A549 (cell line): Measurements from ENCODE around the gene CABYR. TPM values are rescaled to one million over a fixed set of nuclear protein-coding genes. Genes with fewer than 3 reads are reported as not detected.

ENCODE experiments used
- ATAC-seq, 2 experiments: fragments of 200-7000 bp in 1 of 2; fragments of >200 bp in 1 of 2; cut with Nextera tagmentation in 1 of 2; cut with Tn5 transposase in 1 of 2; 3 replicates each; pipeline versions ENCODE4 v1.8.0 to v1.9.1; 2018 to 2020; ENCODE audit warnings: mild to moderate bottlenecking in 1 of 2, moderate library complexity in 1 of 2
- CTCF ChIA-PET: fragments of 300-600 bp; sonication (Branson Sonifier 250); formaldehyde crosslinking; extraction: SDS; loops from one replicate; lab custom pipeline; 2021; ENCODE audit warnings: antibody characterized with exemption, inconsistent platforms; lab: Yijun Ruan, JAX
- POLR2A ChIA-PET: fragments of 350-600 bp; formaldehyde crosslinking; extraction: SDS; loops from one replicate; lab custom pipeline; 2021; ENCODE audit warnings: antibody characterized with exemption, inconsistent platforms; lab: Yijun Ruan, JAX
- DNase-seq, 2 experiments: peaks; one replicate each; pipeline versions ENCODE4 v3.0.0 to v3.0.0-alpha.2; 2011 to 2016; ENCODE audit warnings: low read depth in 1 of 2, low spot score in 1 of 2
- FAIRE-seq: peaks from 2 replicates; lab custom pipeline; 2011; peaks lifted over from hg19 to GRCh38; lab: Jason Lieb, UNC
- H3K27ac ChIP-seq, 2 experiments: fragments of >200 bp; sonication (Bioruptor Twin); formaldehyde crosslinking; 3 replicates each; pipeline ENCODE4 v1.5.1; 2016 to 2017
- H3K4me1 ChIP-seq: fragments of >200 bp; sonication (Bioruptor Twin); formaldehyde crosslinking; 3 replicates; pipeline ENCODE4 v1.6.1; 2016
- H3K4me2 ChIP-seq: fragments of >200 bp; sonication (Bioruptor Twin); formaldehyde crosslinking; 3 replicates; pipeline ENCODE4 v1.6.1; 2016
- H3K4me3 ChIP-seq: fragments of >200 bp; sonication (Bioruptor Twin); formaldehyde crosslinking; 3 replicates; pipeline ENCODE4 v1.5.1; 2016
- H3K9me3 ChIP-seq: fragments of >200 bp; sonication (Bioruptor Twin); formaldehyde crosslinking; 3 replicates; pipeline ENCODE4 v1.6.1; 2016
- ATOH8 ChIP-seq: fragments of 250-450 bp; sonication (Bioruptor Pico); IDR thresholded peaks from 2 replicates; pipeline ENCODE4 v1.5.0; 2020; ENCODE audit warnings: low read depth, mild to moderate bottlenecking, moderate library complexity
- CBX8 ChIP-seq: fragments of 200-600 bp; sonication (generic); IDR thresholded peaks from 2 replicates; pipeline ENCODE4 v1.6.1; 2016
- CEBPB ChIP-seq, 2 experiments: fragments of >200 bp in 1 of 2; sonication (Bioruptor Twin) in 1 of 2; formaldehyde crosslinking in 1 of 2; IDR thresholded peaks; 2 replicates each; pipeline ENCODE4 v1.6.1; 2012 to 2016
- CHD2 ChIP-seq: fragments of 150-350 bp; IDR thresholded peaks from 2 replicates; pipeline ENCODE4 v1.6.1; 2014; ENCODE audit warnings: low read length; ENCODE audit not compliant: partially characterized antibody
- CHD4 ChIP-seq: fragments of 200-600 bp; sonication (generic); IDR thresholded peaks from 2 replicates; pipeline ENCODE4 v1.6.1; 2016; ENCODE audit warnings: antibody characterized with exemption, mild to moderate bottlenecking, borderline replicate concordance
- CTCF ChIP-seq: fragments of >200 bp; sonication (Bioruptor Twin); formaldehyde crosslinking; IDR thresholded peaks from 3 replicates; pipeline ENCODE4 v1.5.1; 2016
- E2F6 ChIP-seq: IDR thresholded peaks from 2 replicates; pipeline ENCODE4 v1.6.1; 2012; ENCODE audit warnings: low read depth, borderline replicate concordance
- EHMT2 ChIP-seq: fragments of 200-600 bp; sonication (generic); IDR thresholded peaks from 2 replicates; pipeline ENCODE4 v1.6.1; 2016; ENCODE audit warnings: antibody characterized with exemption, low read depth, mild to moderate bottlenecking, moderate library complexity
- ELK1 ChIP-seq: fragments of 150-350 bp; IDR thresholded peaks from 2 replicates; pipeline ENCODE4 v1.6.1; 2014; ENCODE audit warnings: low read depth, mild to moderate bottlenecking, low read length
- EP300 ChIP-seq, 2 experiments: fragments of >200 bp; sonication (Bioruptor Twin); formaldehyde crosslinking; IDR thresholded peaks; 2 replicates in 1 of 2; 3 replicates in 1 of 2; pipeline ENCODE4 v1.6.1; 2016 to 2017
- FOSB ChIP-seq: fragments of 250-450 bp; sonication (Bioruptor Pico); IDR thresholded peaks from 2 replicates; pipeline ENCODE4 v1.5.0; 2020; ENCODE audit warnings: mild to moderate bottlenecking, moderate library complexity
- FOSL2 ChIP-seq, 2 experiments: fragments of 450-650 bp in 1 of 2; fragments of >200 bp in 1 of 2; sonication (Bioruptor Twin) in 1 of 2; formaldehyde crosslinking; IDR thresholded peaks; 2 replicates each; pipeline versions ENCODE4 v1.5.0 to v1.6.1; 2016 to 2020; ENCODE audit warnings: mild to moderate bottlenecking in 1 of 2, moderate library complexity in 1 of 2
- FOXS1 ChIP-seq: fragments of 250-450 bp; sonication (Bioruptor Pico); IDR thresholded peaks from 2 replicates; pipeline ENCODE4 v1.5.0; 2020; ENCODE audit warnings: mild to moderate bottlenecking, moderate library complexity
- GATA3 ChIP-seq: IDR thresholded peaks from 2 replicates; pipeline ENCODE4 v1.6.1; 2012; ENCODE audit warnings: borderline replicate concordance
- HES2 ChIP-seq: fragments of >200 bp; sonication (Bioruptor Twin); formaldehyde crosslinking; IDR thresholded peaks from 2 replicates; pipeline ENCODE4 v1.6.1; 2016
- HOXB5 ChIP-seq: fragments of 250-450 bp; sonication (Bioruptor Pico); IDR thresholded peaks from 2 replicates; pipeline ENCODE4 v1.5.0; 2020; ENCODE audit warnings: mild to moderate bottlenecking, moderate library complexity
- JUN ChIP-seq, 2 experiments: fragments of >200 bp; sonication (Bioruptor Twin); formaldehyde crosslinking; IDR thresholded peaks; 2 replicates in 1 of 2; 3 replicates in 1 of 2; pipeline ENCODE4 v1.6.1; 2016 to 2017
- MAFK ChIP-seq: fragments of 450-650 bp; IDR thresholded peaks from 2 replicates; pipeline ENCODE4 v1.6.1; 2014; ENCODE audit not compliant: partially characterized antibody
- MYC ChIP-seq: IDR thresholded peaks from 2 replicates; pipeline ENCODE4 v1.6.1; 2012; ENCODE audit warnings: mild to moderate bottlenecking, inconsistent platforms, low read length, improper control_type of control experiment, borderline replicate concordance
- NR3C1 ChIP-seq: fragments of >200 bp; sonication (Bioruptor Twin); formaldehyde crosslinking; IDR thresholded peaks from 3 replicates; pipeline ENCODE4 v1.6.1; 2017
- PBX3 ChIP-seq: IDR thresholded peaks from 2 replicates; pipeline ENCODE4 v1.6.1; 2012
- PHF8 ChIP-seq: fragments of 200-600 bp; sonication (generic); IDR thresholded peaks from 2 replicates; pipeline ENCODE4 v1.6.1; 2016; ENCODE audit warnings: low read depth, mild to moderate bottlenecking, antibody characterized with exemption, moderate library complexity, borderline replicate concordance
- POLR2A ChIP-seq: IDR thresholded peaks from 2 replicates; pipeline ENCODE4 v1.6.1; 2012; ENCODE audit warnings: mild to moderate bottlenecking, low read length
- POLR2AphosphoS2 ChIP-seq: conservative IDR thresholded peaks from 2 replicates; pipeline ENCODE4 v1.6.1; 2012; ENCODE audit warnings: low read length, improper control_type of control experiment, inconsistent platforms
- RARB ChIP-seq: fragments of 250-450 bp; sonication (Bioruptor Pico); IDR thresholded peaks from 2 replicates; pipeline ENCODE4 v1.8.0; 2021; ENCODE audit warnings: mild to moderate bottlenecking, moderate library complexity
- TP53 ChIP-seq: fragments of 250-450 bp; sonication (Bioruptor Pico); IDR thresholded peaks from 2 replicates; pipeline ENCODE4 v1.5.0; 2021; ENCODE audit warnings: mild to moderate bottlenecking, moderate library complexity
- ZC3H11A ChIP-seq: fragments of 450-650 bp; IDR thresholded peaks from 2 replicates; pipeline ENCODE4 v1.6.1; 2014; ENCODE audit warnings: antibody characterized with exemption, mild to moderate bottlenecking
- ZSCAN20 ChIP-seq: fragments of 250-450 bp; sonication (Bioruptor Pico); IDR thresholded peaks from 2 replicates; pipeline ENCODE4 v1.8.0; 2022; ENCODE audit warnings: mild to moderate bottlenecking, moderate library complexity
- WGBS: methylation state at CpG from one replicate; pipeline ENCODE4 v1.1.6; 2017; ENCODE audit errors: missing lambda C conversion rate; 5-methylcytosine and 5-hydroxymethylcytosine counted together
- polyA plus RNA-seq, 4 experiments: library from polyadenylated mRNA; depleted of rRNA in 3 of 4; stranded (reverse); fragments of >200 nt; fragmentation: RNase III in 1 of 4; extraction: RNeasy Plus Mini Kit Qiagen cat#74134 plus additional on column Dnase treatment in 1 of 4; gene quantifications; 2 replicates in 3 of 4; 3 replicates in 1 of 4; pipeline ENCODE4 v1.2.3, GENCODE V29; 2011 to 2017

Gene CABYR
- polyA plus RNA-seq, 2 of the 4 experiments (the other 2 are of a cell fraction), result 14.8 to 22.1 TPM

GRCh38 chr18:24121625-24122024 lies 17.2 kb upstream of the CABYR start:
- WGBS, result 84% methylated on average over 2 of the region's 2 CpGs
- Histone ChIP-seq H3K27ac (no peak overlapping the region), H3K9me3 (no peaks in the 10 kb centered on the region), H3K4me3 (no peak overlapping the region), H3K4me1 (no peaks in the 10 kb centered on the region), H3K4me2 (no peak overlapping the region)
- POLR2A ChIA-PET, result interaction anchor here (1.3 kb wide), 1 partner anchor 17 kb away, joined by 5 read pairs; the partner anchor contains the start of gene CABYR
- no peak for DNase-seq
- TF ChIP-seq CHD4 (no peak), JUN (IDR thresholded peaks at IDR 0.05) (no peak), MAFK (no peak), MYC (no peak), FOSL2 (IDR thresholded peaks at IDR 0.05) (no peak), FOSL2 (CRISPR knock-in tag; IDR thresholded peaks at IDR 0.05) (no peak)
- no peak for FAIRE-seq
- CTCF ChIA-PET, result no interaction called here
- no peak for ATAC-seq

GRCh38 chr18:24126155-24126961 lies 12.5 kb upstream of the CABYR start:
- 75% methylated on average over 3 of the region's 3 CpGs for WGBS
- no peak for TF ChIP-seq CHD2
- TF ChIP-seq RARB (CRISPR knock-in tag), result no peak
- TF ChIP-seq POLR2AphosphoS2, result no peak
- no peak for TF ChIP-seq MYC
- no peak for TF ChIP-seq HES2
- TF ChIP-seq TP53 (CRISPR knock-in tag), result no peak
- no peak for TF ChIP-seq MAFK
- TF ChIP-seq HOXB5, result no peak
- no peak for TF ChIP-seq FOSB
- TF ChIP-seq NR3C1, result no peak
- Histone ChIP-seq H3K9me3 (no peaks in the 10 kb centered on the region), H3K4me1 (no peaks in the 10 kb centered on the region), H3K27ac (no peak overlapping the region), H3K4me3 (no peak overlapping the region), H3K4me2 (no peak overlapping the region)
- FAIRE-seq (no peak), ATAC-seq (no peak), DNase-seq (no peak)
- CTCF ChIA-PET, result interaction anchor here (1.1 kb wide), 1 partner anchor 12 kb away, joined by 4 read pairs; the partner anchor contains the start of gene CABYR
- POLR2A ChIA-PET, result no interaction called here

- Histone ChIP-seq H3K4me2 (no peak overlapping the region), H3K9me3 (no peaks in the 10 kb centered on the region), H3K4me1 (no peaks in the 10 kb centered on the region), H3K27ac (no peak overlapping the region), H3K4me3 (no peak overlapping the region)
- no peak for FAIRE-seq
- no peak for DNase-seq
- POLR2A ChIA-PET, result interaction anchor here (1.1 kb wide), 1 partner anchor 11 kb away, joined by 3 read pairs; the partner anchor contains the start of gene CABYR
- no peak for TF ChIP-seq GATA3
- no peak for TF ChIP-seq ELK1
- no peak for TF ChIP-seq ZSCAN20 (CRISPR knock-in tag)
- no peak for TF ChIP-seq NR3C1
- TF ChIP-seq FOXS1 (CRISPR knock-in tag), result no peak
- no peak for TF ChIP-seq EHMT2
- TF ChIP-seq ZC3H11A, result no peak
- TF ChIP-seq E2F6, result no peak
- no peak for TF ChIP-seq CEBPB (IDR thresholded peaks at IDR 0.05)
- TF ChIP-seq POLR2A, result no peak
- no peak for TF ChIP-seq CHD2
- TF ChIP-seq CBX8, result no peak
- no peak for TF ChIP-seq ATOH8 (CRISPR knock-in tag)
- no peak for TF ChIP-seq PBX3
- no peak for TF ChIP-seq CTCF
- TF ChIP-seq EP300 (IDR thresholded peaks at IDR 0.05), result no peak
- no peak for TF ChIP-seq CHD4
- TF ChIP-seq PHF8, result no peak
- CTCF ChIA-PET, result interaction anchor here (1.1 kb wide), 1 partner anchor 13 kb away, joined by 3 read pairs; no protein-coding TSS in a partner anchor
- 75% methylated on average over 3 of the region's 3 CpGs for WGBS
- ATAC-seq, result no peak
Measured at GRCh38 chr18:24127735-24128134, 11.1 kb upstream of the CABYR start.
